GDM1 (cell line): ENCODE measurements around the gene MYH14.

Experiments used
- DNase-seq: peaks from one replicate; lab custom pipeline; 2025; lab: John Stamatoyannopoulos, UW

Gene MYH14

DNA sequence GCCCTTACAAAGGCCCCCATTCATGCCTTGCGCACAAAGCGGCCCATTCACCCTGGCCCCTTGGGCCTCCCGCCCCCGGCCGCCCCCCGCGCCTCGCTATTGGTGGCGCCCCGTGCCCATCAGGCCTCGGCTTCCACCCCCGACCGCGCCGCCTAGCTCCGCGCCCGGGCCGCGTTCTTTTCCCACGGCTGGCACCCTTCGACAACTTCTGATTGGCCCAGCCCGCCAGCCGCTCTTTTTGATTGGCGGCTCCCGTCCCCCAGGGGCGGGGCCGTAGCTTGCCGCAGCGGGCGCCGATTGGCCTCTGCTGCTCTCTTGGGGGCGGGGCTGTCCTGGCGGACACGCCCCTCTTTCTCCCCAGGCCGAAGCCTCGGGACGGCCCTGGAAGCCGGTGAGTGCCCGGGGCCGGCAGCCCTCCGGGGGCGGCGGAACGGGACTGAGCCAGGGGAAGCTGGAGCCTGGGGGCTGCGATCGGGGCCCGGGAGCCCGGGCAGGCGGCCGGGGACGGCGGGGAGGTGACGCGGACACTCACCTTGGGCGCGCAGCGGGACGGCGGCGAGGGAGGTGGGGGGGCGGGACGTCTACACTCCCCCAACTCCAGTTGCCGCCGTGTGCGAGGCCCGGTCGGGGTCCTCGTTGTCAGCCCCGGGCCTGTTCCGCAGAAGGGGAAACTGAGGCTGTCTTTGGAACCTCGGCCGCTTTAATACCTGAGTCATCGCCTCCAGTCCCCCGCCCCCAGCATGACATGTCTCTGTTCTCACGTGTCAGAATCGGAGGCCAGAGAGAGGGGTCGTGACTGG, at the start of gene MYH14:
MYH14 (plus strand) TSS at position 342 of the 800 bp plus-strand sequence. CDS start 6,744 bp downstream, outside the sequence.
- no peak for DNase-seq

DNA sequence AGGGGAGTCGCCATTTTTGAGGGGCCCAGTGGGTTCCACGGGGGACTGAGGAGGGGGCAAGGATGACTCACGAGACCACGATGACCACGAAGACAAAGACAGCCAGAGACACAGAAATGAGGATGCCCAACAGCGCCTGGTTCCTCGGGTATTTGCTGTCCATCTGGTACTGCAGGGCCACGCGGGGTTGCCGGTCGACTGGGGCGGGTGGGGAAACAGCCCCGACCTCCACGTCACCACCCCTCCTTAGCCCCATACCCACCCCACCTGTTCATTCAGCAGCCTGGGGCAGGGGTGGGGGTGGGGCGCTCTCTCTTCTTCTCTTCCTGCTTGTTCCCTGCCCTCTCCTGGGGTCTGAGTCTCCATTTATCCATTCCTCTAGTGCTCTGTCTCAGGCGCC, 48.9 kb upstream of the MYH14 start:
- DNase-seq: no peak

DNA sequence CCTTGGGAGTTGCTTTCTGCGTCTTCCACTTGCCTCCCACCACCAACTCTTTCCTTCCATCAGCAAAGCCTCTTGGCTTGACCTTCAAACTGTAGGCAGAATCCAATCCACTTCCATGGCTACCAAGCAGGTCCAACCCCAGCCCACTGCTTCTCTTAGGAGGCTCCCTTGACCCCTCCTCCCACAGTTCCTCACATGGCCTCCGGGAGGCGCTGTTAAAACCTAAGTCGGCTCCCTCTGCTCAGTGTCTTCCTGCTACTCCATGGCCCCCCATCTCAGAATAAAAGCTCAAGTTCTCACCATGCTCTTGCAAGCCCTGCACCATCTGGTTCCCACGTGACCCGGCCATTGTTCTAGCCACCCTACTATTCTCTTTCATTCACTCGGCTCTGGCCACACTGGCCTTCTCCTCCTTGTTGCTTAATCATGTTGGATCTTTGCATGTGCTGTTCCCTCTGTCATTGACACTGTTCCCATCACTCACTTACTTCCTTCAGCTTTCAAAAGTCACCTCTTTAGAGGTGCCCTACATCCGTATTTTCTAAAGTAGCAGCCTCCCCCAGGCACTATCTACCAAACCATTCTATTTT, 47.8 kb upstream of the MYH14 start:
- DNase-seq: no peak

GRCh38 chr19:50158577-50158976, 44.8 kb upstream of the MYH14 start:
- no peak for DNase-seq

DNA sequence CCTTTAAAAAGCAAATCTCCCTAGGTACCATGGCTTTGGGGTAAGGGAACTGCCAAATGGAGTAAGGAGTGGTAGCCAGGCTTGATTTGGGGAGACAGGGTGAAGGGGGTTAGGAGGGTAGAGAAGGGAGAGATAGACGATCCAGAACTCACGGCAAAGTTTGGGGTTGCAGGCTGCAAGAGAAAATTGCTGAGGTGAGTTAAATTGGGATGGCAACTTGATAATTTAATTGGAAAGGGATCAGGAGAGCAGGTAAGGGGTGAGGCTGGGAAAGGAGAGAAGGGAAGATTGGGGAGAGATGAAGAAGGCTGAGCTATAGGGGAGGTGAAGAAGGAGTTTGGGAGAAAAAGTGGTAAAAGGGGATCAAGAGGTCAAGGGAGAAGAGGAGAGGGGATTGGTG, 44.3 kb upstream of the MYH14 start:
- DNase-seq: no peak

DNA sequence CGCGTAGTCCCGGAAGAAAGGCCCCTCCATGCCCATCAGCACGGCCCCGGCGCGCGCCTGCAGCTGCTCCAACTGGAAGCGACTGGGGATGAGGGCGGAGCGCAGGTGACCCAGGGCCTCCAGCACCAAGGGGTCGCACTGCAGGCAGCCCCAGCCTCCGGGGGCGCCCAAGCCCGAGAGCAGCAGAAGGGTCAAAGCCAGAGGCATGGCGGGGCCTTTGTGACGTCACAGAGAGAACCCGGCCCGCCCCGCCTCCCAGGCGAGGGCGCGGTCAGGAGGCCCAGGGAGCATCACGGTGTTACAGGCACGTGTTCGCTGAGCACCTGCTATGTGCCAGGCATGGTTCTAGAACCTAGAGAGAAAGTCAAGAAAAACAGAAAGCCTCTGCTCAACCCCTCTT, 40.4 kb upstream of the MYH14 start, which contains the start of gene IZUMO2:
IZUMO2 (minus strand) TSS at position 294 of the 400 bp plus-strand sequence; CDS start at position 207, 87 bp downstream.
- no peak for DNase-seq

DNA sequence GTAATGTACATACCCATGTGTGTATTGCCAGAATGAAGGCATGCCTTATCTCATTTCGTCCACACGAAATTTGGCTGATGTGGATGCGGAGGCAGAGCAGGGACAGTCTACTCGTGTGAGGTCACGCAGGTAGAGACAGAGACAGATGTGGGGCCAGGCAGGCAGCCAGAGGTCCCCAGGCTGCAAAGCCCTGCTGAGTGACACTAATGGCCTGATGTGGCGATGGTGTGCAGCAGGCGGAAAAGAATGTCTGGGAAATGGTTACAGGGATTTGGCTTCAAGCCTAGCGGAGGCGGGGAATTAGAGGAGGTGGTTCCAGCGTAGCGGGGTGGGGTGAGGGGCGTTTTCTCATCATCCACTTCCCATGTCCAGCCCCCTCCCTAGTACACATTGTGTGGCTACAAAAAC, 36.1 kb upstream of the MYH14 start:
- no peak for DNase-seq

DNA sequence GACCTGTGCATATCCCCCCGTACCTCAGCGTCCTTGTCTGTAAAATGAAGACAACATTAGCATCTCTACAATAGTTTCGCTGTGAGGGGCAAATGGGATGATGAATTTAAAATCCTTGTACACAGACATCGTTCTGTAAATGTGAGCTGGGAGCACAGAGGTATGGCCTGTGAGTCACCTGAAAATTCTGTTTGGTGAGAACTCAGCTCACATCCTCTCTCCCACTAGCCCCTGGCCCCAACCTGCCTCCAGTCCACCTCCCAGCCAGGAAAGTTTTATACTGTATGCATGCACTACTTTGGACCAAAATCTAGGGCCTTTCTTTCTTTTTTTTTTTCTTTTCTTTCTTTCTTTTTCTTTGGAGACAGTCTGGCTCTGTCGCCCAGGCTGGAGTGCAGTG, 31.7 kb upstream of the MYH14 start:
- DNase-seq: no peak

GRCh38 chr19:50172726-50173125, 30.7 kb upstream of the MYH14 start:
- DNase-seq: no peak

DNA sequence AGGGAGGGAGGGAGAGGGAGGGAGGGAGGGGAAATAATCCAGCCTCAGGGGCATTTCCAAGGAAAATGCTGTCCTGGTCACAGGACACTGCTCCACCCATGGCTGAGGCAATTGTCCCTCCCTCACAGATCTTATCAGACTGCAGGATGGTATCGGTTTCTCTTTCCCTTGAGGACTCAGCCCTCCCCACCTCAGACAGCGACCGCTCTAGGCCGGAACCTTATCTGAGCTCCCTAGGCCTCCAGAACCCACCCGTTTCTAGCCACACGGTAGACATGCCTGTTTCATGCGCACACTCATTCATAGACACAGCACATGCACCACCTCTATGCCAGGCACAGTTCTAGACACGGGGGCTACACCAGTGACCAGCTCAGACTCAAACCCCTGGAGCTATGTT, 30.3 kb upstream of the MYH14 start:
- no peak for DNase-seq

DNA sequence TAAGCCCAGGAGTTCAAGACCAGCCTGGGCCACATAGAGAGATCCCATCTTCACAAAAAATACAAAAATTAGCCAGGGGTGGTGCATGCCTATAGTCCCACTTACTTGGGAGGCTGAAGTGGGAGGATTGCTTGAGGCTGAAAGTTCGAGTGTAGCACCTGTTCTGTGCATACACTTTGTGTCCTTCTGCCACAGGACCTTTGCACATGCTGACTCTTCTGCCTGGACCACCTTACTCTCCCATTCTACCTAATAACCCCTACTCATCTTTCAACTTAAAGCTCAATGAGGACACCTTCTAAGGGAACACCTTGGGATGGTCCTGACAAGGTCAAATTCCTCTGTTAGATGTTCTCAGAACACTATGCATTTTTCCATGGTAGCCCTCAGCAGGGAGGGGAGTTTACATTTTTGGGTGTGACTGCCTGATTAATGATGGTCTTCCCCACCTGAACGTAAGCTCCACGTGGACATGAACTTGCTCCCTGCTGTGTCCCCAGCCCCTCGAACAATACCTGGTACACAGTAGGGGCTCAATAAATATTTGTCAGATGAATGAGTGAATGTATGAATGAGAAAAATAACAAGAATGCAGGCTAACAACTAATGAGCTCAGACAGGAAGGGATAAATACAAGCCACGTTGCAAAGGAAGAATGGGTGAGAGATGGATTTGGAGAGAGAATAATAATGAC, 29.2 kb upstream of the MYH14 start:
- no peak for DNase-seq

DNA sequence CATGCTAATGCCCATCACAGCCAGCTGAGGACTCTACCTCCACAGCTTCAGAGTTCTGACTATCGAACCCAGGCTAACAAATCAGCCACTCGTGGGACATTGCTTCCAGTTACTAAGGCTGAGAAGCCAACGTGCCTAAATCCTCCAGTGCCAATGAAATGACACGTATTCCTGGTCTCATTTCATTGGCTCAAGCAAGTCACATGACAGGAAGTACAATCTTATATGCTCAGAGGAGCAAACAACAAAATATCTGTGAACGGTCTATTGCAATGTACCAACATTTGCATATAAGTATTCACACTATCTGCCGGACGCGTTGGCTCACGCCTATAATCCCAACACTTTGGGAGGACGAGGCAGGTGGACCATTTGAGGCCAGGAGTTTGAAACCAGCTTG, 27.5 kb upstream of the MYH14 start:
- no peak for DNase-seq

GRCh38 chr19:50176775-50177174, 26.6 kb upstream of the MYH14 start:
- DNase-seq: no peak

- no peak for DNase-seq
These were observed 25.1 kb upstream of the MYH14 start for GRCh38 chr19:50178320-50178719.

DNA sequence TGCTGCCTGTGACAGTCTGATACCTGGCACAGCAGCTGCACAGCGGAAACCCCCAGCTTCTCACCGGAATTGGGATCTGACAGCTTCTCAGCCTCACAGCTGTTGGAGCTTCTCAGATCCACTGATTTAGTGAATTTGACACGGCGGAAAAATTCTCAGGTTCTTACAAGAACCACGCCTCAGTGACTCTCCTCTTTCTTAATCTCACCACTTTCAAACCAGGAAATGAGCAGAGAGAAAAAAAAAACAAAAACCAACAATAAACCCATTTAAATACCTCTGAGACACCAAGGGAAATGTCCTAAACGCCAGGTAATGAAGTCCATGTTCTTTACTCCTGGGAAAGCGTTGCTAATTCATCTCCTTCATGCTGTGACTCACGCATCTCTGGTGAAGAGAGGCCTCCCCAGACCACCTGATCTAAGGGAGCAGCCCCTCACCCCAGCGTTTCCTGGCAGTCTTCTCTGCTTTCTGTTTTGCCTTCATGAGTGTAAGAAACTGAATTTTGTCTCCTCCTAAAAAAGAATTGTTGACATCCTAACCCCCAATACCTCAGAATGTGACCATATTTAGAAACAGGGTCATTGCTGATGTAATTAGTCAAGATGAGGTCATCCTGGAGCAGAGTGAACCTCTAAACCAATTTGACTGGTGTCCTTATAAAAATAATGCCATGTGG, 24.4 kb upstream of the MYH14 start:
- DNase-seq: no peak

DNA sequence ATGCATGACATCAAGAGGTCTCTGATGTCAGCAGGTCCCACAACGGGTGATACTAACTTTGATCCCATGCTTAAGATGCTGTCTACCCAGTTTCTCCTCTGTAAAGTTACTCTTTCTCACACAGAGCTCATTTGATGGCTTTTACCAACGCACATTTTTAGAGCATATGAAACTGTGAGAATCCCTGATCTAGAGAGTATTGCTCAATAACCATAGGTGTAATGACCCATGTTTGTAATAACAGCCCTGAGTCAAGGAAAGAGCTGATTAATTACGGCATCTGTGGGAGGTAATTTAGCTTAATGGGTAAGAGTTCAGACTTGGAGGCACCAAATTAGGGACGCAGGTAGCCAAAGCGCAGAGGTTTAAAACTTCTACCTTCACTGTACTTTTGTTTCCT, 22.3 kb upstream of the MYH14 start:
- no peak for DNase-seq

DNA sequence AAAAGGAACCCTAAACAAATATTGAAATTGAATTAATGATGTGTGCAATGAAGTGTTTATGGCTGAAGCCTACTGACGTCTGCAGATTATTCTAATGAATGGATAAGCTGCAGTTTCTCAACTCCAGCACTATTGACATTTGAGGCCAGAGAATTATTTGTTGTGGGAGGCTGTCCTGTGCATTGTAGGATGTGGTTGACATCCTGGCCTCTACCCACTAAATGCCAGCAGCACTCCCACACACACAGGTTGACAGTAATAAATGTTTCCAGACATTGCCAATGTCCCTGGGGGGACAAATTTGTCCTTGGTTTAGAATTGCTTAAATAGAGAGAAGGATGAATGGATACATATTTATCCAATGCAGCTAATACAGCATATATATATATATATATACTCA, 19.2 kb upstream of the MYH14 start:
- no peak for DNase-seq

DNA sequence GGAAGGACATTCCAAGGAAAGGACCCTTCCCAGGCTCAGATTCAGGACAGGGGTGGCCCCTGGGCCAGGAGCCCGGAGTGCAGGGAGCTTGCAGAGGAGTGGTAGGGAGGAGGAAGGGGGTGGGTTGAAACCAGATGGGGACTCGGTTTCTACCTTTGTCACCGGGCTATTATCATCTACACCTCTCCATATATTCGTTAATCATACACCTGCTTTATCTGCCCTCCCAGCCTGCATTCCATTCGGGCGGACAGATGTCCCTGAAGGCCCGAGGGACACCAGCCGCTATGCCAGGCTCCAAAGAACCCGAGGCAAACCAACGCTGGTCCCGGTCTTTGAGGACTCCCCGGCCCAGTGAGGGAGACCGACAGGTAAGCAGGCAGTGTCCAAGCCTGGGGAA, 15.5 kb upstream of the MYH14 start:
- no peak for DNase-seq

DNA sequence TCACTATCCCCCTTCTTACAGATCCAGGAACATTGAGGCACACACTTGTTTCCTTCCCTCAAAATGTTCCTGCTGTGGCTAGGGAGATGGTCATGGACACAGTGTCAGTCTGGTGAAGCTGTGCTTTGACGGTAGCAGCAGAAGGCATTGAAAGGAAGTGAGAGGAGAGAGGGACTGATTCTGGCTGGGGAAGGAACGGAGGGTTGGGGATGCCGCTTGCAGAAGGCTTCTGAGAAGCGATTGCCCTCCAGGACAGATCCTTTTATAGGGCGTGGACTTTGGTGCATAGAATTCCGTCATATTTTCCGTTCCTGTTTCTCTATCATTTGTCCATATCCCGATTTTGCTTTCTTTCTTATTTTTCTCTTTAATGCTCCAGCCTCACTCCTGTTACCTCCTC, 14.1 kb upstream of the MYH14 start:
- no peak for DNase-seq

- peak; percentile 73 for DNase-seq
These were observed 13.0 kb upstream of the MYH14 start for GRCh38 chr19:50190439-50190891.

GRCh38 chr19:50191216-50191615, 12.2 kb upstream of the MYH14 start:
- DNase-seq: no peak

- no peak for DNase-seq
These were observed 10.8 kb upstream of the MYH14 start for GRCh38 chr19:50192463-50193211.
